Glomerular endothelial cell (primary cell): ENCODE measurements around the gene LKAAEAR1. TPM values are rescaled to one million over a fixed set of nuclear protein-coding genes. Genes with fewer than 3 reads are reported as not detected.

Experiments
- DNase-seq: peaks from one replicate; pipeline ENCODE4 v3.0.0-alpha.2; 2011; ENCODE audit warnings: low read depth, low spot score; ENCODE audit errors: extremely low read depth
- total RNA-seq: library from RNA; depleted of rRNA; stranded (reverse); fragments of >200 nt; gene quantifications from 2 replicates; pipeline ENCODE4 v1.2.3, GENCODE V29; 2015

Gene LKAAEAR1
- total RNA-seq, 1 donor from 2014 or later, result 1.2 TPM

DNA sequence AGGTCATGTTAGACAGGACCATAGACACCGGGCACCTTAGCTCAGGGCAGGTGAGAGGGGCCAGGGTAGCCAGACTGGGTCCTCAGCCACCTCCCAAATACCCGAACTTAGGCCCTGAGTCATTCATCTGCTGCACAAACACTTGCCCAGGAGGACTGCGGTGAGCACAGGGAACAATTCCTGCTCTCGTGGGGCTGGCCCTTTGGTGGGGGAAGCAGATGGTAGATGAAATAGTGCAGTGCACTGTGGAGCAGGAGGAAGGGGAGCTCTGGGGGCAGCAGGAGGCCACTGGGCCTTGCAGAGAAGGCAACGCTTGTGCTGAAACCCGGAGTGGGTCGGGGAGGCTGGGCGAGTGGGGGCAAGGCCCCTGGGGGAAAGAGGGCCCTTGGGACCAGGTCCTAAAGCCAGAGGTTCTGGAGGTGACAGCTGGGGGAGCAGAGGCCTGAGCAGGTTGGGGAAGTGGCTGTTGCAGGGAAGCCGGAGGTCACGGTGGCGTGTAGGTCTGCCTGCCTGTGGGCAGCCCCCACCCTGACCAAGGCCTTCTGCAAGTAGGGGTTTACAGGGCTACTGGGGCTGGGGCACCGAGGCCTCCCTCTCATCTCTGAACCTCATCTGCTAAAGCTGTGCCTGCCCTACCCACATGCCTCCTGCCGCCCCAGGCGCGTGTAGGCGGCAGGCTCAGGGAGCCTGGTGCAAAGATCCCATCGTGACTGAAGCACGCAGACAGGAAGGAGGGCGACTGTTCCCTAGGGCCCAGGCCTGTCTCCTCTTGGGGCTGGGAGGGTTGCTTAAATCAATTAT lies 27.8 kb upstream of the LKAAEAR1 start:
- no peak for DNase-seq

DNA sequence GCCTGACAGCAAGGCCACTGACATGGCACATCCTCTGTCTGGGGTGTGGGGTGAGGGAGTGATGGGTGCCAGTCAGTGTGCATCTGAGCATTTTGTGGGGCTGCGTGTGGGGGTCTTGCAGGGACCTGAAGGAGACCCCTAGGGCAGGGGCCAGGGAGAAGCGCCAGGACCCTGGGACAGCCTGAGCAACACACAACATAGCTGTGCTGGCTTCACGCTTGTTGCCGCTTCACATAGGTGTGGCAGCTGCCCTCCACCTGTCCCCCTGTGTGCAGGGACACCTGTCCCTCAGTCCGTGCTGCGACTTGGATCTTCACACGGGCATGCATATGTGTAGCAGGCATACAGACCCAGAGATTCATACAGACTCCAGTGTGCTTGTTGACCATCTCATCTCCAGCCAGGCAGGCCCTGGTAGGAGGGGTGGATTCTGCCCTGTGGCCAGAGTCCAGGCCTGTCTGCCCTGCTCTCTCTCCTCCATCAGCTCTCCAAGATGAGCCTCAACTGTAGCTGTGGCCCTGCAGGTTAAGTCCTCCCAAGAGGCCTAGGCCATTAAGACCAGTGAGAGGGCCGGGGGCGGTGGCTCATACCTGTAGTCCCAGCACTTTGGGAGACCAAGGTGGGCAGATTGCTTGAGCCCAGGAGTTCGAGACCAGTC lies 26.3 kb upstream of the LKAAEAR1 start:
- DNase-seq, result no peak

DNA sequence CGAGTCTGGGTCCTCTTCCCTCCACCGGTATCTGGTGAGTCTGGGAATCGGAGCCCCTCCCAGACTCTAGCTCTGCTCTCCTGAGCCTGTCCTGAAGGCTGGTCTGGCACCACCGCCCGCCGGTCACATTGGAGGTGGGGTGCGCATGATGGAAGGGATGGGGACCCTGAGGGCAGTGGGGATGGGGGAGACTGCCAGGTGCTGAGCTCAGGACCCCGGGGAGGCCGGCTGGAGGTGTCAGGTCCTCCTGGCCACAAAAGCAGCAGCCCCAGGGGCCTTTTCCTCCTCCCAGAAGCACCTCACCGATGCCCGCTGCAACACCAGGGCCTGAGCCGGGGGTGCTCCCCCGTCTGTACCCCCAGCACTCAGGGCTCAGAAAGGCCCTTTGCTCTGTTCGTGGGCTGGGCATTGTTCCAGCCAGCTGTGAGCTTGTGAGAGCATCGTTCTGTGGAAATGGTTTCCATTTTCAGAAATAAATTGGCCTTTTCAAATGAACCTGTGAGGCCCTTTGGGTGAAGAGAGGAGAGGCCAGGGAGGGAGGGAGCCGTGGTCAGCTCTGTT lies 25.7 kb upstream of the LKAAEAR1 start:
- DNase-seq, result no peak

GRCh38 chr20:64108731-64109681 lies 24.8 kb upstream of the LKAAEAR1 start:
- no peak for DNase-seq

- DNase-seq, result no peak
Observed at GRCh38 chr20:64107736-64108457, 23.7 kb upstream of the LKAAEAR1 start.

- no peak for DNase-seq
Observed at GRCh38 chr20:64106981-64107735, 23.0 kb upstream of the LKAAEAR1 start, which contains the start of gene NPBWR2. Gene NPBWR2 (minus strand): TSS chr20:64107565. CDS start chr20:64106831, 734 bp downstream.

DNA sequence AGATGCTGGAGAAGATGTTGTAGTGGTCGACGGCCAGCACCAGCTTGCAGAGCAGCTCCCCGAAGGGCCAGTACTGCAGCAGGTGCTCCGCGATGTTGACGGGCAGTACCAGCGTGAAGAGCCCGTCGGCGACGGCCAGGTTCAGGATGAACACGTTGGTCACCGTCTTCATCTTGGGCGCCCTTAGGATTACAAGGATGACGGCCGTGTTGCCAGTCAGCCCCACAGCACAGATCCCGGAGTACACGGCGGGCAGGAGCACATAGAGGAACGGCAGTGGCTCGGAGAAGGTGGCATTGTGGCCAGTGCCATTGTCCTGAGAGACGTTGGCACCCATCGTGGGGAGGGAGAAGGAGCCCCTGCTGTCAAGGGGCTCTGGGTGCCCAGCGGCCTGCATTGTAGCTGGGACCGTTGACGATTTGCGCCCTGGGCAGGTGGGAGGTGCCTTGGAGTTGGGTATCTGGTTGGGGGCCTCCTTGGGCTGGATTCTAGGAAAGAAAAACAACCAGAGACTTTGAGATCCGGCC lies 22.3 kb upstream of the LKAAEAR1 start:
- no peak for DNase-seq

GRCh38 chr20:64105846-64106434 lies 21.7 kb upstream of the LKAAEAR1 start:
- no peak for DNase-seq

DNA sequence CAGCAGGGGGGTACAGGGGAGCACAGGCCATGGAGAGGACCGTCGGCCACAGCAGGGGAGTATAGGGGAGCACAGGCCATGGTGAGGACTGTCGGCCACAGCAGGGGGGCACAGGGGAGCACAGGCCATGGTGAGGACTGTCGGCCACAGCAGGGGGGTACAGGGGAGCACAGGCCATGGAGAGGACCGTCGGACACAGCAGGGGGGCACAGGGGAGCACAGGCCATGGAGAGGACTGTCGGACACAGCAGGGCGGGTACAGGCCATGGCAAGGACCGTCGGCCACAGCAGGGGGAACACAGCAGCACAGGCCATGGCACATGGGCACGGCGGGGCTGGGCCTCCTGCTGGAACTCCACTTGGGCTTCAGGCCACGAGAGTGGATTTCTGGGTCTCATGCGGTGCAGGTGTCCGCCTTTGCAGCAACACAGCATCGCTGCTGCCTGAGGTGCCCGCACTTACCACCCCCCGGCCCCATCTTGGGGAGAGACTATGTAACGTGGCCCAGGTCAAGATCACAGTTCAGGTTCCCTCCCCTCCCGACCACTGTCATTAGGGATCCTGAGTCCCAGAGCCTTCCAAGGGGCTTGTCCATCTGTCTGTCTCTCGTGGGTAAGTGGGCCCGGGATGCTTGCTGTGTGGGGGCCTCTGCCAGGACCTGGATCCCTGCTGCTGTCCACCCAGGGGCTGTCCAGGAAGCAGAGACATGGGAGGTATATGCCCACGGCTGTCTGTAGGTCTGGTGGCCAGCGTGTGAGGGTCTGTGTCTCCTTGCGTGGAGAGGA lies 20.7 kb upstream of the LKAAEAR1 start:
- DNase-seq, result no peak

DNA sequence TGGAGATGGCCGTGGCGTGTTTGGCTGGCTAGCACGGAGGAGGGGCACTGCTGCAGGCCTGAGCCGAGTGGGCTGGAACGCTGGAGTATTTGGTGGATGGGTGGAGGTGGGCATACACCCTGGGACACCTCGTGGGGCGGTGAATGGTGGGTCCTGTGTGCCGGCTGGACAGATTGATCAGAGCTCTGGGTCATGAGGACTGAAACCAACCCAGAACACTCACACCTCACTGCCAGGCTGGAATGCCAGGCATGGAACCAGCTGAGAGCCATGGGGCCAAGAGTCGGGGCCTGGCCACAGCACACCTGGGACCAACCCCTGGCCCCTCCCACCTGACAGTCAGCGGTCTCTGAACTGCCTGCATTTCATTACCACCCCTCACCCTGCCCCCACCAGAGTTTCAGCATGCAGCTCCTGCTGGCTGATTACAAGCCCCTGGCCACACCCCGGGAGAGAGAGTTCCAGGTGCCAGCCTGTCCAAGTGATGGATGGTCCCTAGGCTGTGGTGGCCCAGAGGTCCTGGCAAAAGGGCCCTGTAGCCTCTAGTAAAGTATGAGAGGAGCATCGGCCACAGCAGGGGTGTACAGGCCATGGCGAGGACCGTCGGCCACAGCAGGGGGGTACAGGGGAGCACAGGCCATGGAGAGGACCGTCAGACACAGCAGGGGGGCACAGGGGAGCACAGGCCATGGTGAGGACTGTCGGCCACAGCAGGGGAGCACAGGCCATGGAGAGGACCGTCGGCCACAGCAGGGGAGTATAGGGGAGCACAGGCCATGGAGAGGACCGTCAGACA lies 19.9 kb upstream of the LKAAEAR1 start:
- DNase-seq, result no peak

- no peak for DNase-seq
Observed at GRCh38 chr20:64102647-64103354, 18.6 kb upstream of the LKAAEAR1 start.

DNA sequence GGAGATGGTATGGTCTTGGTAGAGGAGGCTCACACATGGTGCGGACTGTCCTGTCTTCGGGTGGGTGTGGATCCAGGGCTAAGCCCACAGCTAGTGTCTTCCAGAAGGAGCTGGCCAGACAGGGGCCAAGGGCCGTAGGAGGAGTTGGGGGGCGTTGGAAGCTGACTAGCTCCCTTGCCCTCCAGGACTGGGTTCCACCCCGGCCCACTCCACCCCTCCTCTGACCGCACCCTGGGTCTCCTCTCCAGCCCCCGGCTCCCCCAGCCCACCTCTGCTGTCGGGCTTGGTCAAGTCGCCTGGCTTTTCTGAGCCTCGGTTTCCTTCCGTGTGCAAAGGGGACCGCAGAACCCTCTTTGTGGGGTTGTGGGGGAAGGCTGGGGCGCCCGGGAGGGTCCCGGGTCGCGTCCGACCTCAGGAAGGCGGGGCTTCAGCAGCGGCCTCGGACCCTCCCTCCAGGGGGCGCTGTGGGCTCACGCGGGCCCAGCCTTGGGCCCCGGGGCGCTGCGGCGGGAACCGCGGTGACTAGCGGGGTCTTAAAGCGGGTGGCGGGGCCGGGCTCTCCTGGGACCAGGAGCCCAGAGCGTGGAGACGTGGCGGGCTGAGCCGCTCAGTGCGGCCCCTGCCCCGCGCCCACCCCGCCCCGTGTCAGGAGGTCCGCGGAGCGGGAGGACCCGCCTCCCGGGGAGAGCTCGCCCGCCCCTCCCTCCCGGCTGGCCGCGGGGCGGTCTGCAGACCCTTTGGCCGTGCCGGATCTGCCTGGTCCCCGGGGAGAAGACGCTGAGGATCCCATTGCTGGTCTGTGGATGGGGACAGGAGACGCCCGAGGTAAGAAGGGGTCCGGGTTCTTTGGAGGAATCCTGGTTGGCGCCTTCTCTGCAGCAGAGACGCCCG lies 17.8 kb upstream of the LKAAEAR1 start:
- DNase-seq, result no peak

DNA sequence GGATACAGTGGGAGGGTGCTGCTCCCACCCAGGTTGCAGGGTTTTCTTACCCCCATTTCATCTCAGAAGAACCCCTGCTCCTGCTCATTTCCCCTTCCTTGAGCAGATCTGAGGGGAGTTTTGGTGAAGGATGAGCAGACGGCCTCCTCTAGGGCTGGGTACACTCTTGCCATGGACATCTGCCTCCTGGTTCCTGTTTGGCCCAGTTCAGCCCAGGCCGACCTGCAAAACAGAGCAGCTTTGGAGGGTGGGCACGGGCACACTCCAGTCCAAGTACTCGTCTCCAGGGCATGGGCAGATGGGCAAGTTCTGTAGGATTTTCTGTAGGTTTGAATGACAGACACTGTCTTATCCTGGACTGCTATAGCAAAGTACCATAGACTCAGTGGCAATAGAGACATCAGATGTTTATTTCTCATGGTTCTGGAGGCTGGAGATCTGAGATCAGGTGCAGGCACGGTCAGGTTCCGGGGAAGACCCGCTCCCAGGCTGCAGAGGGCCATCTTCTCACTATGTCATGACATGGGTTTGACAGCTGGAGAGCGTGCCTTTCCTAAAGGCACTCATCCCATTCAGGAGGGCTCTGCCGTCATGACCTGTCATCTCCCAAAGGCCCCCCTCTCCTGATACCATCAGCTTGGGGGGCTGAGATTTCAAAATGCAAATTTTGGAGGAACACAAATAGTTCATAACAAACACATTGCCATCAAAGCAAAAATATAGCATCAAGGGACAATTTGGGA lies 16.9 kb upstream of the LKAAEAR1 start:
- DNase-seq, result no peak

GRCh38 chr20:64100566-64100888 lies 16.3 kb upstream of the LKAAEAR1 start:
- no peak for DNase-seq
